Activated CD8-positive, alpha-beta memory T cell treated with anti-CD3 and anti-CD28 coated beads, Interleukin-2, amount 10 ng/mL, durations not matched to agents 7 days and 5 days (primary cell): Measurements from ENCODE around the gene PKMYT1. TPM values are rescaled to one million over a fixed set of nuclear protein-coding genes. Genes with fewer than 3 reads are reported as not detected.
A peak's percentile ranks its signal among the peaks of the same experiment; 100 is the strongest.

Source experiments
- ATAC-seq: fragments of 150-1000 bp; cut with Tn5 transposase; one replicate; pipeline ENCODE4 v1.10.0; 2021; ENCODE audit warnings: moderate library complexity
- CTCF ChIA-PET: fragments of 350-600 bp; sonication (Branson Sonifier 250); formaldehyde crosslinking; loops from one replicate; lab custom pipeline; 2021; ENCODE audit warnings: antibody characterized with exemption; lab: Charles Lee
- DNase-seq: peaks from one replicate; pipeline ENCODE4 v3.0.0-alpha.2; 2020
- H3K27ac Mint-ChIP-seq: one replicate; pipeline ENCODE4 v1.8.0; 2021; ENCODE audit warnings: mild to moderate bottlenecking, mixed read lengths
- H3K27me3 Mint-ChIP-seq: one replicate; pipeline ENCODE4 v1.8.0; 2021; ENCODE audit warnings: mixed read lengths
- H3K36me3 Mint-ChIP-seq: one replicate; pipeline ENCODE4 v1.8.0; 2021; ENCODE audit warnings: mild to moderate bottlenecking, mixed read lengths
- H3K4me1 Mint-ChIP-seq: one replicate; pipeline ENCODE4 v1.8.0; 2021; ENCODE audit warnings: mixed read lengths
- H3K4me3 Mint-ChIP-seq: one replicate; pipeline ENCODE4 v1.8.0; 2021; ENCODE audit warnings: mild to moderate bottlenecking, moderate library complexity, mixed read lengths
- H3K9me3 Mint-ChIP-seq: one replicate; pipeline ENCODE4 v1.8.0; 2022; ENCODE audit warnings: low read depth, mixed read lengths
- total RNA-seq, 2 experiments: library from RNA; stranded (reverse); gene quantifications; one replicate each; pipeline ENCODE4 v1.2.3, GENCODE V29; 2021

PKMYT1 gene
- total RNA-seq, 2 experiments from 2014 or later, result 146 to 199 TPM

- DNase-seq, result peak; percentile 53
- Mint-ChIP-seq H3K36me3 (peaks cover 12% of the 10 kb centered on the region), H3K4me3 (peak overlapping the region; percentile 75), H3K9me3 (no peaks in the 10 kb centered on the region), H3K27me3 (peaks cover 12% of the 10 kb centered on the region), H3K4me1 (peaks cover 47% of the 10 kb centered on the region), H3K27ac (peak overlapping the region; percentile 92)
- ATAC-seq, result no peak
- CTCF ChIA-PET, result interaction anchor here (0.6 to 17.9 kb wide), 12 partner anchors 7 to 138 kb away, joined by 3 to 370 read pairs (median 4); partner anchors contain the start of genes CLDN9, MMP25, PKMYT1 and ZNF213
Observed at GRCh38 chr16:3022684-3023414, 42.6 kb upstream of the PKMYT1 start.

GRCh38 chr16:3022208-3022683, 42.0 kb upstream of the PKMYT1 start:
- ATAC-seq, result peak; percentile 35
- peaks cover 12% of the 10 kb centered on the region for H3K36me3 Mint-ChIP-seq
- peak overlapping the region; percentile 92 for H3K27ac Mint-ChIP-seq
- H3K4me3 Mint-ChIP-seq, result peak overlapping the region; percentile 82
- no peaks in the 10 kb centered on the region for H3K9me3 Mint-ChIP-seq
- CTCF ChIA-PET, result interaction anchor here (0.6 to 17.9 kb wide), 10 partner anchors 8 to 138 kb away, joined by 3 to 370 read pairs (median 7); partner anchors contain the start of genes CLDN9, MMP25 and ZNF213
- peak; percentile 90 for DNase-seq
- peaks cover 44% of the 10 kb centered on the region for H3K4me1 Mint-ChIP-seq
- H3K27me3 Mint-ChIP-seq, result peaks cover 12% of the 10 kb centered on the region

GRCh38 chr16:3021449-3022207, 41.4 kb upstream of the PKMYT1 start:
- H3K36me3 Mint-ChIP-seq, result peaks cover 6% of the 10 kb centered on the region
- peak; percentile 31 for ATAC-seq
- peak overlapping the region; percentile 75 for H3K27ac Mint-ChIP-seq
- H3K27me3 Mint-ChIP-seq, result peaks cover 16% of the 10 kb centered on the region
- no peaks in the 10 kb centered on the region for H3K9me3 Mint-ChIP-seq
- CTCF ChIA-PET, result interaction anchor here (1.0 to 17.9 kb wide), 8 partner anchors 8 to 128 kb away, joined by 3 to 370 read pairs (median 8); partner anchors contain the start of gene CLDN9
- peaks cover 44% of the 10 kb centered on the region for H3K4me1 Mint-ChIP-seq
- DNase-seq, result peak; percentile 86
- peak overlapping the region; percentile 82 for H3K4me3 Mint-ChIP-seq

GRCh38 chr16:3020604-3021448, 40.6 kb upstream of the PKMYT1 start:
- CTCF ChIA-PET, result interaction anchor here (0.7 to 17.9 kb wide), 14 partner anchors 9 to 109 kb away, joined by 3 to 370 read pairs (median 5); partner anchors contain the start of genes CLDN9 and PKMYT1

GRCh38 chr16:3020247-3020603, 40.0 kb upstream of the PKMYT1 start, which contains the start of gene TNFRSF12A:
TNFRSF12A (plus strand) TSS chr16:3020368; CDS start chr16:3020398, 30 bp downstream.
- no peaks in the 10 kb centered on the region for H3K9me3 Mint-ChIP-seq
- DNase-seq (peak; percentile 80), ATAC-seq (peak; percentile 51)
- peaks cover 1% of the 10 kb centered on the region for H3K36me3 Mint-ChIP-seq
- H3K4me3 Mint-ChIP-seq, result peak within 1 kb of the TSS; percentile 82
- peaks cover 38% of the 10 kb centered on the region for H3K4me1 Mint-ChIP-seq
- CTCF ChIA-PET, result interaction anchor here (0.7 to 17.9 kb wide), 11 partner anchors 10 to 110 kb away, joined by 3 to 370 read pairs (median 5); partner anchors contain the start of genes CLDN9 and PKMYT1
- H3K27me3 Mint-ChIP-seq, result peaks cover 18% of the 10 kb centered on the region
- H3K27ac Mint-ChIP-seq, result peak within 1 kb of the TSS; percentile 76

More at GRCh38 chr16:3020604-3021448, 40.6 kb upstream of the PKMYT1 start:
- DNase-seq (peak; percentile 66), ATAC-seq (peak; percentile 7)
- H3K27ac Mint-ChIP-seq, result peak overlapping the region; percentile 76
- no peaks in the 10 kb centered on the region for H3K9me3 Mint-ChIP-seq
- H3K27me3 Mint-ChIP-seq, result peaks cover 18% of the 10 kb centered on the region
- peaks cover 1% of the 10 kb centered on the region for H3K36me3 Mint-ChIP-seq
- peak overlapping the region; percentile 82 for H3K4me3 Mint-ChIP-seq
- H3K4me1 Mint-ChIP-seq, result peaks cover 42% of the 10 kb centered on the region

GRCh38 chr16:3019594-3020246, 39.5 kb upstream of the PKMYT1 start:
- DNase-seq, result no peak
- H3K27ac Mint-ChIP-seq, result peak overlapping the region; percentile 15
- H3K4me3 Mint-ChIP-seq, result peak overlapping the region; percentile 82
- no peak for ATAC-seq
- H3K4me1 Mint-ChIP-seq, result peaks cover 37% of the 10 kb centered on the region
- CTCF ChIA-PET, result interaction anchor here (0.7 to 17.9 kb wide), 11 partner anchors 10 to 110 kb away, joined by 3 to 370 read pairs (median 5); partner anchors contain the start of genes CLDN9 and PKMYT1
- H3K36me3 Mint-ChIP-seq, result peaks cover 1% of the 10 kb centered on the region
- H3K9me3 Mint-ChIP-seq, result no peaks in the 10 kb centered on the region
- H3K27me3 Mint-ChIP-seq, result peaks cover 21% of the 10 kb centered on the region

- Mint-ChIP-seq H3K9me3 (no peaks in the 10 kb centered on the region), H3K27me3 (peaks cover 26% of the 10 kb centered on the region), H3K27ac (no peak within 1 kb of the TSS), H3K4me1 (peaks cover 27% of the 10 kb centered on the region), H3K4me3 (no peak within 1 kb of the TSS), H3K36me3 (no peaks in the 10 kb centered on the region)
- ATAC-seq, result no peak
- no peak for DNase-seq
- CTCF ChIA-PET, result interaction anchor here (6.3 to 17.9 kb wide), 2 partner anchors 12 kb away, joined by 83 to 370 read pairs; partner anchors contain the start of gene CLDN9
Observed at GRCh38 chr16:3017794-3018506, 37.7 kb upstream of the PKMYT1 start, which contains the start of gene CLDN6. CLDN6 (minus strand) TSS chr16:3018183; CDS start chr16:3016021, 2,162 bp downstream.

GRCh38 chr16:3017344-3017743, 37.1 kb upstream of the PKMYT1 start:
- Mint-ChIP-seq H3K27ac (no peak overlapping the region), H3K9me3 (no peaks in the 10 kb centered on the region), H3K36me3 (no peaks in the 10 kb centered on the region), H3K27me3 (peaks cover 32% of the 10 kb centered on the region), H3K4me3 (no peak overlapping the region), H3K4me1 (peaks cover 21% of the 10 kb centered on the region)
- DNase-seq, result no peak
- no peak for ATAC-seq
- CTCF ChIA-PET, result no interaction called here

- Mint-ChIP-seq H3K4me1 (peaks cover 9% of the 10 kb centered on the region), H3K27me3 (peaks cover 43% of the 10 kb centered on the region), H3K4me3 (no peak overlapping the region), H3K9me3 (no peaks in the 10 kb centered on the region), H3K36me3 (no peaks in the 10 kb centered on the region), H3K27ac (no peak overlapping the region)
- no peak for ATAC-seq
- CTCF ChIA-PET, result no interaction called here
- no peak for DNase-seq
Observed at GRCh38 chr16:3015865-3016521, 35.7 kb upstream of the PKMYT1 start.

- Mint-ChIP-seq H3K36me3 (no peaks in the 10 kb centered on the region), H3K27ac (no peak overlapping the region), H3K4me1 (peaks cover 4% of the 10 kb centered on the region), H3K4me3 (no peak overlapping the region), H3K9me3 (no peaks in the 10 kb centered on the region), H3K27me3 (peaks cover 42% of the 10 kb centered on the region)
- DNase-seq, result no peak
- ATAC-seq, result no peak
- CTCF ChIA-PET, result interaction anchor here (1.8 to 19.2 kb wide), 2 partner anchors 11 to 12 kb away, joined by 11 to 370 read pairs; partner anchors contain the start of genes HCFC1R1, THOC6 and TNFRSF12A
Observed at GRCh38 chr16:3014971-3015370, 34.7 kb upstream of the PKMYT1 start.
